IPS-20b (cell line): ENCODE measurements around the gene RPS6KC1.

Source experiments
- H3K27ac ChIP-seq: one replicate; pipeline ENCODE4 v1.5.1; 2013; ENCODE audit warnings: low read length
- H3K27me3 ChIP-seq: 2 replicates; pipeline ENCODE4 v1.6.1; 2013; ENCODE audit warnings: mild to moderate bottlenecking, low read length, inconsistent platforms; ENCODE audit not compliant: insufficient read depth
- H3K36me3 ChIP-seq: 2 replicates; pipeline ENCODE4 v1.6.1; 2013; ENCODE audit warnings: low read depth, mild to moderate bottlenecking, inconsistent platforms, low read length, moderate library complexity; ENCODE audit not compliant: insufficient read depth
- H3K4me1 ChIP-seq: 2 replicates; pipeline ENCODE4 v1.6.1; 2013; ENCODE audit warnings: mild to moderate bottlenecking, control low read depth, inconsistent platforms, low read length, moderate library complexity; ENCODE audit not compliant: insufficient read depth
- H3K4me3 ChIP-seq: 2 replicates; pipeline ENCODE4 v1.5.1; 2013; ENCODE audit warnings: mild to moderate bottlenecking, low read length, inconsistent platforms
- H3K9ac ChIP-seq: 2 replicates; pipeline ENCODE4 v1.6.1; 2013; ENCODE audit warnings: low read depth, mild to moderate bottlenecking, inconsistent platforms, low read length, moderate library complexity
- H3K9me3 ChIP-seq: 2 replicates; pipeline ENCODE4 v1.6.1; 2013; ENCODE audit warnings: mild to moderate bottlenecking, low read depth, low read length, inconsistent platforms; ENCODE audit not compliant: insufficient read depth

RPS6KC1 gene

GRCh38 chr1:213060836-213061235, 9.8 kb downstream of the RPS6KC1 start:
- H3K4me1 ChIP-seq: 0 out of 2 replicates have a peak, but pooled peaks cover 2% of the 10 kb centered on the region
- no peaks in the 10 kb centered on the region for H3K36me3 ChIP-seq
- no peaks in the 10 kb centered on the region for H3K27me3 ChIP-seq
- H3K9me3 ChIP-seq: no peaks in the 10 kb centered on the region; the same call in 1 of the 2 replicates
- H3K27ac ChIP-seq: no peak overlapping the region
- H3K4me3 ChIP-seq: no peak overlapping the region
- H3K9ac ChIP-seq: no peak overlapping the region

GRCh38 chr1:213061263-213061662, 10.2 kb downstream of the RPS6KC1 start:
- Histone ChIP-seq H3K4me1 (peaks cover 6% of the 10 kb centered on the region; the same call in 1 of the 2 replicates), H3K27ac (no peak overlapping the region), H3K9me3 (no peaks in the 10 kb centered on the region; the same call in 1 of the 2 replicates), H3K36me3 (no peaks in the 10 kb centered on the region), H3K27me3 (no peaks in the 10 kb centered on the region), H3K4me3 (no peak overlapping the region), H3K9ac (no peak overlapping the region)

GRCh38 chr1:213065800-213066199, 14.8 kb downstream of the RPS6KC1 start:
- Histone ChIP-seq H3K4me1 (peaks cover 14% of the 10 kb centered on the region; the same call in 1 of the 2 replicates), H3K9me3 (no peaks in the 10 kb centered on the region; the same call in 1 of the 2 replicates), H3K27me3 (no peaks in the 10 kb centered on the region), H3K4me3 (no peak overlapping the region), H3K9ac (no peak overlapping the region), H3K27ac (no peak overlapping the region), H3K36me3 (no peaks in the 10 kb centered on the region)

- Histone ChIP-seq H3K36me3 (no peaks in the 10 kb centered on the region), H3K27me3 (no peaks in the 10 kb centered on the region), H3K9ac (no peak overlapping the region), H3K27ac (no peak overlapping the region), H3K4me3 (no peak overlapping the region), H3K4me1 (peaks cover 14% of the 10 kb centered on the region; the same call in 1 of the 2 replicates), H3K9me3 (no peaks in the 10 kb centered on the region; the same call in 1 of the 2 replicates)
Measured at GRCh38 chr1:213066363-213066762, 15.3 kb downstream of the RPS6KC1 start.

GRCh38 chr1:213067352-213067751, 16.3 kb downstream of the RPS6KC1 start:
- no peak overlapping the region for H3K9ac ChIP-seq
- H3K9me3 ChIP-seq: no peaks in the 10 kb centered on the region; the same call in 1 of the 2 replicates
- no peaks in the 10 kb centered on the region for H3K36me3 ChIP-seq
- H3K27ac ChIP-seq: no peak overlapping the region
- no peak overlapping the region for H3K4me3 ChIP-seq
- peaks cover 14% of the 10 kb centered on the region; the same call in 1 of the 2 replicates for H3K4me1 ChIP-seq
- no peaks in the 10 kb centered on the region for H3K27me3 ChIP-seq

DNA sequence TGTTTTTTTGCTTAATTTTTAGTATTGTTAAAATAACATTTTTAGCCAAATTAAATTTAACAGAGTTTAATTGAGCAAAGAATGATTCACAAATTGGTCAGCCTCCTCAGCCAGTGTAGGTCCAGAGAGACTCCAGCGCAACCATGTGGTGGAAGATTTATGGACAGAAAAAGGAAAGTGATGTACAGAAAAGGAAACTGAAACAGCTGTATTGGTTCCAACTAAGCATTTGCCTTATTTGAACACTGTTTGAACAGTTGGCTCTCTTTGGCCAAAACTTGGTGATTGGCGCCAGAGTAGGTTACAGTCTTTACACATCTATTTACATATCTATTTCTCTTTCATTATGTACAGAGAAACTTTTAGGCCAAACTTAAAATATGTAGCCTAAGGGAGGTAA, 19.4 kb downstream of the RPS6KC1 start:
- H3K9me3 ChIP-seq: no peaks in the 10 kb centered on the region
- H3K27ac ChIP-seq: no peak overlapping the region
- no peaks in the 10 kb centered on the region for H3K36me3 ChIP-seq
- H3K4me1 ChIP-seq: peaks cover 14% of the 10 kb centered on the region; the same call in 1 of the 2 replicates
- H3K4me3 ChIP-seq: no peak overlapping the region
- no peaks in the 10 kb centered on the region for H3K27me3 ChIP-seq
- H3K9ac ChIP-seq: no peak overlapping the region

DNA sequence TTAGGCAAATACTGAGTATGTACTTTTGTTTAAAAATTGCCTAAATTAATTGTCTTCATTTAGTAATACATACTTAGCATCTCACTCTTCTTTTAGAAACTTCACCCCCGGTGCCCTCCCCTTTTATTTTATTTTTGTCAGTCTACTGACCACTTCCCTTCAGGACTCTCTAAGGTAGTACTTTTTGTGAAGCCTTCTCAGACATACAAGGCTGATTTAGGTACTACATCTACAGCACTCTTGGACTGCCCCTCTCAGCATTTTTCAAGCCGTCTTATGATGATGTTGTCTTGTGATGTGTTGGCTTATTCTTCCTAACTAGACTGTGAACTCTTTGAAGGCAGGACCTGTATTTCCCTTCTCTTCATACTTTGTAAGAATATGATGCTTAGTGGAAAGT, 24.7 kb downstream of the RPS6KC1 start:
- Histone ChIP-seq H3K4me3 (no peak overlapping the region), H3K9ac (no peak overlapping the region), H3K27me3 (no peaks in the 10 kb centered on the region), H3K4me1 (no peaks in the 10 kb centered on the region), H3K27ac (no peak overlapping the region), H3K9me3 (no peaks in the 10 kb centered on the region), H3K36me3 (peaks cover under 1% of the 10 kb centered on the region; the same call in 1 of the 2 replicates)

GRCh38 chr1:213082420-213083111, 31.5 kb downstream of the RPS6KC1 start:
- Histone ChIP-seq H3K9me3 (no peaks in the 10 kb centered on the region), H3K27ac (no peak overlapping the region), H3K4me1 (no peaks in the 10 kb centered on the region), H3K4me3 (no peak overlapping the region), H3K9ac (no peak overlapping the region), H3K27me3 (no peaks in the 10 kb centered on the region), H3K36me3 (peaks cover 28% of the 10 kb centered on the region; the same call in 1 of the 2 replicates)

- H3K9ac ChIP-seq: no peak overlapping the region
Measured at GRCh38 chr1:213083112-213083445, 32.0 kb downstream of the RPS6KC1 start.

GRCh38 chr1:213087911-213088310, 36.9 kb downstream of the RPS6KC1 start:
- peaks cover 15% of the 10 kb centered on the region; the same call in 1 of the 2 replicates for H3K36me3 ChIP-seq

More at GRCh38 chr1:213083112-213083445, 32.0 kb downstream of the RPS6KC1 start:
- H3K36me3 ChIP-seq: peaks cover 28% of the 10 kb centered on the region; the same call in 1 of the 2 replicates
- H3K27ac ChIP-seq: no peak overlapping the region
- H3K4me1 ChIP-seq: no peaks in the 10 kb centered on the region
- no peak overlapping the region for H3K4me3 ChIP-seq
- no peaks in the 10 kb centered on the region for H3K27me3 ChIP-seq
- H3K9me3 ChIP-seq: no peaks in the 10 kb centered on the region

DNA sequence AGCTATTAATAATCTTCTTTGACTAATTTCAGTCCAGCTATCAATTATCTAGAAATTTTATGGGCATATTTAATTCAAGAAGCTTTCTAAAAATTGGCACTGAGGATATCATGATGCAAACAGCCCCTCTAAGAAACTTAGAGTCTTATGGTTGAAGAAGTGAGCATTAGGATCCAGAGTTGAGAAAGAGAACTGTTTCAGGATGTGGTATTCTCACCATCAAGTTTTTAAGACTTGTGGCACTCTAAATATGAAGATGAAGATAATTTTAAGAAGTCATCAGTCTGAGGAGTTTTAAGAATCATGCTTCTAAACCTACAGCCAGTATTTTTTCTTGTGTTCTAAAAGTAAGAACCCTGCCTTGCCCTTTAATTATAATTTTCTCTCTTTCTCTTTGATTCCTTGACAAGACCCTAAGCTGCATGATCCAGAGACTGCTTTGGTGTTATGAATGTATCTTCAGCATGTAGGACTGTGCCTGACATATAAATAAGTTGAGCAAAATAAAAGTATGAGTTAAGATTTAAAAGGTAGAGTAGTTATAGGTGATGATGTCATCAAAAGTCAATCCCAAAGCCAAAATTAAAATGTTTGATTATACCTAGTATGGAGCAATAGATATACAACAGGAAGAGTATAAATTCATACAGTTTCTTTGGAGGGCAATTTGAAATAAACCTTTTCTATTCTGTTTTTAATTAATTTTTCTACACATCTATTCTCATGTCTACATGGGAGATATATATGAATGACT, 39.1 kb downstream of the RPS6KC1 start:
- no peak overlapping the region for H3K4me3 ChIP-seq
- no peaks in the 10 kb centered on the region for H3K4me1 ChIP-seq
- H3K36me3 ChIP-seq: peaks cover 7% of the 10 kb centered on the region; the same call in 1 of the 2 replicates
- H3K9me3 ChIP-seq: no peaks in the 10 kb centered on the region
- H3K9ac ChIP-seq: no peak overlapping the region
- H3K27me3 ChIP-seq: no peaks in the 10 kb centered on the region
- no peak overlapping the region for H3K27ac ChIP-seq

More at GRCh38 chr1:213087911-213088310, 36.9 kb downstream of the RPS6KC1 start:
- no peak overlapping the region for H3K27ac ChIP-seq
- no peaks in the 10 kb centered on the region for H3K9me3 ChIP-seq
- H3K9ac ChIP-seq: no peak overlapping the region
- no peaks in the 10 kb centered on the region for H3K27me3 ChIP-seq
- H3K4me3 ChIP-seq: no peak overlapping the region
- no peaks in the 10 kb centered on the region for H3K4me1 ChIP-seq
